ENCODE measurements around the gene DISP3.

DISP3 gene

DNA sequence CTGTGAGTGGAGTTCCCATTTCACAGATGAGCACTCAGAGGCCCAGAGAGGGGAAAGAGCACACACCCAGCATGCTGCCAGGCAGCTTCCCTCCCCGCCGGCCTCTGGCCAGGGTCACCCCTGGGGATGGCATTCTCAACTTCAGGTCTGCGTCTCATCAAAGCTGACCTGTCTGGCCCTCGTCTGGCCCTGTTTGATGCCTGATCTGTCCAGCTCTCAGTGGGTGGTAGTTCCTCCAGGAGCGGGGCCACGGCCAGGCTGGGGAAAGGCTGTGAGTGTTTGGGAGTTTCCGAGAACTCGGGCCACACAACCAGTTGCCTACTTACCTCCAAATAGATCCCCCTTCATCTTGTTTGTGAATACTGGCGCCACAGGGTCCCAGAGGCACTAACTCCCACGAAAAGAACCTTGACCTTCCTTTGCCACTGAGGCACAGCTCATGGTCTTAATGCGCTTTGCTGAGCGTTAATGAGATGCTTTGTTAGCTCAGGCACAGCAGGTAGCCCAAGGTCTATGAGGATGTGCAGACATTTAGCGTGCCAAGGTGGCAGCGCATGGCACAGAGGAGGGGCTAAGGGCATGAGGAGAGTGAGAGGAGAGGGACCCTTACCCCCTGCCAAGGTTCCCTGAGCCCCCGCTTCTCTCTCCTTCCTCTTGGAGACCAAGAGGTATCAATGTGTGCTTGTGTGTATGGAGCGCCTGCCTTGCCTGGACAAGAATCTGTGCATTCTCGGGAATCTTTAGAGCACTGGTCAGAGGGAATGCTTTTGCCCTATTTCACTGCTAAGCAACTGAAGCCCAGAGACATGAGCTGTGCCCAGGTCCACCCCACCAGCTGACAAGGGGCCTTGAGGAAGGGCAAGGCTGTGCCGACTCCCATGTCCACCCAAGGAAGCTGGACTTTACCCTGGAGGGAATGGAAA is 61.2 kb downstream of the DISP3 start:
- no peak for DNase-seq (ENCODE audit: low spot score)
- TF ChIP-seq, protein P1, sequence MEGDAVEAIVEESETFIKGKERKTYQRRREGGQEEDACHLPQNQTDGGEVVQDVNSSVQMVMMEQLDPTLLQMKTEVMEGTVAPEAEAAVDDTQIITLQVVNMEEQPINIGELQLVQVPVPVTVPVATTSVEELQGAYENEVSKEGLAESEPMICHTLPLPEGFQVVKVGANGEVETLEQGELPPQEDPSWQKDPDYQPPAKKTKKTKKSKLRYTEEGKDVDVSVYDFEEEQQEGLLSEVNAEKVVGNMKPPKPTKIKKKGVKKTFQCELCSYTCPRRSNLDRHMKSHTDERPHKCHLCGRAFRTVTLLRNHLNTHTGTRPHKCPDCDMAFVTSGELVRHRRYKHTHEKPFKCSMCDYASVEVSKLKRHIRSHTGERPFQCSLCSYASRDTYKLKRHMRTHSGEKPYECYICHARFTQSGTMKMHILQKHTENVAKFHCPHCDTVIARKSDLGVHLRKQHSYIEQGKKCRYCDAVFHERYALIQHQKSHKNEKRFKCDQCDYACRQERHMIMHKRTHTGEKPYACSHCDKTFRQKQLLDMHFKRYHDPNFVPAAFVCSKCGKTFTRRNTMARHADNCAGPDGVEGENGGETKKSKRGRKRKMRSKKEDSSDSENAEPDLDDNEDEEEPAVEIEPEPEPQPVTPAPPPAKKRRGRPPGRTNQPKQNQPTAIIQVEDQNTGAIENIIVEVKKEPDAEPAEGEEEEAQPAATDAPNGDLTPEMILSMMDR (IDR thresholded peaks at IDR 0.05; ENCODE audit: extremely low read depth, missing control alignments), result no peak

DNA sequence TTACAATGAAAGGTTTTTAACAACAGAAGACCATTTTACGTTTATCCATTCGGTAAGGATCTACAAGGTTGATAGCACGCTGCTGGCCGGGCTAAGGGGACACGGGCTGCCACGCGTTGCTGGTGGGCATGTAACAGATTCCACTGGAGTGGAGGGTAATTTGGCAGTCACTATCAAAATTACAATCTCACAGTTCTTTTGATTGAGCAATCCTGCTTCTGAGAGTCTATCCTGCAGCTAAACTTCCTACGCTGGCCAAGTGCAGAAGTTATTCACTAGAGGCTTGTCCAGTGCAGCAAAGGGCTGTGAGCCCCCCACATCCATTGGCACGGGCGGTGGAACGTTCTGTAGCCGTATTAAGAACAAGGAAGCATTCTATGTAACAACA is 61.8 kb downstream of the DISP3 start:
- TF ChIP-seq, protein P1 (IDR thresholded peaks at IDR 0.05; ENCODE audit: extremely low read depth, missing control alignments), result no peak
- no peak for DNase-seq (ENCODE audit: low spot score)

DNA sequence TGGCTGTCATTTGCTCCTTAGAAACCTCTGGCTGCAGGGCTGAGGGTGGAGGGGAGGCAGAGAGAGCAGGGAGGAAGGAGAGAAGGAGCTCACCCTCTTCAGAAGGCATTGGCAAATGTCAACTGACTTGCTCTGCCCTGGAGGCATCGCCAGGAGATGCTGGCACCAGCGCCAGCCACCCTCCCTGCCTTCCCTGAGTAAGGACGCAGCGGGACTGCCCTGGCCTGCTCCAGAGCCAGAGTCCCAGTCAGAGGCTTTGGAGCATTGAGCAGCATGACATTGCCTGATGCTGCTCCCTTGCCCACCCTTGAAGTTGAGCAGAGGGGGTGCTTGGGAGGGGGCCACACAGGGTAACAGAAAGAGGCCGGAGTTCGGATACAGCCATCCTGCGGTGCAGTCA is 62.3 kb downstream of the DISP3 start:
- DNase-seq (ENCODE audit: low spot score), result no peak
- TF ChIP-seq, protein P1 (IDR thresholded peaks at IDR 0.05; ENCODE audit: extremely low read depth, missing control alignments), result no peak

DNA sequence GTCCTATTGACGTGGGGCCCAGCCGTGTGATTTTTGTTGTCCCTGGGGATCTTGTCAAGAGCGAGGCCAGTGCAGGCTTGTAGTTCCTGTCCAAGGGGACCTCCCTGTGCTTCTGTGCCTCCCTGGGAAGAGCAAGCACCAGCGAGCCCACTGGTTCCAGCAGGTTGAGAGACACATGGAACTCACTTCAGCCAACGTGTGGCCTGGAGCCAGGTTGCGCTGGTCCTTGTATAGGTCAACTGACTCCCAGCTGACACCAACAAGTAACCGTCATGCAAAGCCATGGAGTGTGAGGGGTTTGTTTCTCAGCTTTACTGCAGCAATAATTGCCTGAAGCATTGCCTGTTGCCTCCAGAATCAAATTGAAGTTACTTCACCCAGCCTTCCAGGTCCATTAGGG is 63.0 kb downstream of the DISP3 start:
- TF ChIP-seq, protein P1 (IDR thresholded peaks at IDR 0.05; ENCODE audit: extremely low read depth, missing control alignments), result no peak

DNA sequence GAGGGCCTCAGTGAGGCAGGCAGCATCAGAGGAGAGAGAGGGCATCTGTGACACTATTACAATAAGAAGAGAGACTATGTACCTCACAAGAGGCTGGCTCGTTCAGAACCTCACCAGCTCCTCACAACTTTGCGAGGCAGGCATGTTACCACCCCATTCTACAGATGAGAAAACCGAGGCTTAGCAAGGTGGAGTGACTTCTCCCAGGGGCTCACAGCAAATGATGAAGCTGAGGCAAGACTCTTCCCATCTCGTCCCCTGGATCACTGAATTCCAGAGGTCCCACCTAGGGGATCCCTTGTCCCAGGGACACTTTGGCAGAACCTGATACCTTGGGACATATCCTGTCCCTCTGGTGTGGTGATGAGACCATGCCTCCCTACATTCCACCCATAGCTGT is 64.4 kb downstream of the DISP3 start:
- DNase-seq (ENCODE audit: low spot score), result no peak
- TF ChIP-seq, protein P1 (IDR thresholded peaks at IDR 0.05; ENCODE audit: extremely low read depth, missing control alignments), result no peak

More for the DNA sequence above, 63.0 kb downstream of the DISP3 start:
- DNase-seq (ENCODE audit: low spot score), result no peak

DNA sequence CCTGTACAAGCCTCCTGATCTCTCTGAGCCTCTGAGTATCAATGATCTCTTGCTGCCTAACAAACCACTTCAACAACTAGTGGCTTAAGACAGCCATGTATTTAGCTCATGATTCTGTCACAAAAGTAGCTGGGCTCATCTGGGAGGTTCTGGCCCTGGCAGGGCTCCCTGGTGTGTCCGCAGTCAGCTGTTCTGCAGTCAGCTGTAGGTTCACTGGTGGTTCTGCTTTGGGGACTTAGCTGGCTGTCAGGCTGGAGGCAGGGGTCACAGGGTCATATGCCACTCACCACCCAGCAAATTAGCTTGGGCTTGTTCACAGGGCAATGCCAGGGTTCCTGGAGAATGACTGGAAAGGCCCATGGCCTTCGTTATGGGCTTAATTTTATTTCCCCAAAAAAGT is 64.8 kb downstream of the DISP3 start:
- DNase-seq (ENCODE audit: low spot score), result no peak
- TF ChIP-seq, protein P1 (IDR thresholded peaks at IDR 0.05; ENCODE audit: extremely low read depth, missing control alignments), result no peak

DNA sequence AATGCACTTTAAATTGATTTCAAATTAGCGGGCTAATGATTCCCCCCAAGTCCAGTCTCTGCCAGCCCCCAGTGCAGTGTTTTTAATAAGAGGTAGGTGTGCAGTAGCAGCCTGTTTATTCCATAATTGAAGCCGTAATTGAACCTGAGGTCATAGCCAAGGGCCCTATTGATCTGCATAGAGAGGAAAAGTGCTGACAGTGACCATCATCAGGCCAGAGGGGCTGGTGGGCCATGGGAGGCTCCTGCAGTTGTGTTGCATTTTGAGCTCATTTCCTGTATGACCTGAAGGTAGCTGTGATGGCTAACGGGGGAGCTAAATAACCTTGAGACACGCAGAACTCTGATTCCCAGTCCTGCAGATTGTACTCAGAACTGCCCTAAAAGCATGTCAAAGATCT is 67.5 kb downstream of the DISP3 start:
- TF ChIP-seq, protein P1 (IDR thresholded peaks at IDR 0.05; ENCODE audit: extremely low read depth, missing control alignments), result no peak
- no peak for DNase-seq (ENCODE audit: low spot score)
